WERI-Rb-1 (cell line): ENCODE results near the gene SMC1A.
"Not testable (repeated sequence)": the region's sequence is repeated elsewhere in the genome, so short reads cannot be mapped to it uniquely, and the experiment has no call there.

Experiments used
- DNase-seq: peaks from one replicate; pipeline ENCODE4 v3.0.0-alpha.2; 2020
- H3K27ac ChIP-seq: fragments of 250-450 bp; sonication (Bioruptor Pico); 2 replicates; pipeline ENCODE4 v1.5.1; 2020; ENCODE audit warnings: mild to moderate bottlenecking, moderate library complexity
- H3K27me3 ChIP-seq: fragments of 250-450 bp; sonication (Bioruptor Pico); 2 replicates; pipeline ENCODE4 v1.5.1; 2021; ENCODE audit warnings: mild to moderate bottlenecking, low read depth, moderate library complexity; ENCODE audit not compliant: insufficient read depth, severe bottlenecking
- H3K36me3 ChIP-seq: fragments of 250-450 bp; sonication (Bioruptor Pico); 2 replicates; pipeline ENCODE4 v1.5.1; 2020; ENCODE audit warnings: mild to moderate bottlenecking, moderate library complexity
- H3K4me3 ChIP-seq: 2 replicates; pipeline ENCODE4 v1.5.1; 2011; ENCODE audit warnings: low read depth, mild to moderate bottlenecking, control low read depth, low read length
- H3K9me3 ChIP-seq: fragments of 250-450 bp; sonication (Bioruptor Pico); 2 replicates; pipeline ENCODE4 v1.5.1; 2021; ENCODE audit warnings: mild to moderate bottlenecking, moderate library complexity; ENCODE audit not compliant: severe bottlenecking
- TF ChIP-seq, protein P1 (sequence below): IDR thresholded peaks from 2 replicates; pipeline ENCODE4 v1.5.1; 2011; ENCODE audit warnings: low read depth, mild to moderate bottlenecking, control low read depth, inconsistent platforms, low read length

Gene SMC1A

DNA sequence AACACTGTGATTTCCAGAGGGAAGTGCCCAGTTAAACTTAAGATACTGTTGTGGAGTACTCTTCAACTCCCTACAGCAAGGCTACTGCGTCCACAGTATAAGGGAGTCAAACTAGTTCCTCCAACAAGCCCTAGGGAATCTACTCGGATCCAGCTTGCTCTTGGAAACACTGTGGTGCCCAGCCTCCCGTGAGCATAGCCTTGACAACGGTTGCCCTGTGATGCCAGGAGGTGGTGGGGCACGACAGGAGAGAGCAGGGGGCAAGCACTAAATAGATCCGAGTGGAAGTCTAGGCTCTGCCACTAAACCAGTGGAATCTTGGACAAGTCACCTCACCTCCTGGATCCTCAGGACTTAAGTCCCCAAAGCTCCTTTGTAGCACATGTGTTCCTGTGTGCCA, 45.6 kb downstream of the SMC1A start:
- TF ChIP-seq, protein P1, sequence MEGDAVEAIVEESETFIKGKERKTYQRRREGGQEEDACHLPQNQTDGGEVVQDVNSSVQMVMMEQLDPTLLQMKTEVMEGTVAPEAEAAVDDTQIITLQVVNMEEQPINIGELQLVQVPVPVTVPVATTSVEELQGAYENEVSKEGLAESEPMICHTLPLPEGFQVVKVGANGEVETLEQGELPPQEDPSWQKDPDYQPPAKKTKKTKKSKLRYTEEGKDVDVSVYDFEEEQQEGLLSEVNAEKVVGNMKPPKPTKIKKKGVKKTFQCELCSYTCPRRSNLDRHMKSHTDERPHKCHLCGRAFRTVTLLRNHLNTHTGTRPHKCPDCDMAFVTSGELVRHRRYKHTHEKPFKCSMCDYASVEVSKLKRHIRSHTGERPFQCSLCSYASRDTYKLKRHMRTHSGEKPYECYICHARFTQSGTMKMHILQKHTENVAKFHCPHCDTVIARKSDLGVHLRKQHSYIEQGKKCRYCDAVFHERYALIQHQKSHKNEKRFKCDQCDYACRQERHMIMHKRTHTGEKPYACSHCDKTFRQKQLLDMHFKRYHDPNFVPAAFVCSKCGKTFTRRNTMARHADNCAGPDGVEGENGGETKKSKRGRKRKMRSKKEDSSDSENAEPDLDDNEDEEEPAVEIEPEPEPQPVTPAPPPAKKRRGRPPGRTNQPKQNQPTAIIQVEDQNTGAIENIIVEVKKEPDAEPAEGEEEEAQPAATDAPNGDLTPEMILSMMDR: no peak
- H3K4me3 ChIP-seq: no peak overlapping the region
- DNase-seq: peak; percentile 52
- H3K9me3 ChIP-seq: no peaks in the 10 kb centered on the region
- no peaks in the 10 kb centered on the region for H3K27me3 ChIP-seq
- peaks cover 50% of the 10 kb centered on the region for H3K36me3 ChIP-seq
- H3K27ac ChIP-seq: no peak overlapping the region

DNA sequence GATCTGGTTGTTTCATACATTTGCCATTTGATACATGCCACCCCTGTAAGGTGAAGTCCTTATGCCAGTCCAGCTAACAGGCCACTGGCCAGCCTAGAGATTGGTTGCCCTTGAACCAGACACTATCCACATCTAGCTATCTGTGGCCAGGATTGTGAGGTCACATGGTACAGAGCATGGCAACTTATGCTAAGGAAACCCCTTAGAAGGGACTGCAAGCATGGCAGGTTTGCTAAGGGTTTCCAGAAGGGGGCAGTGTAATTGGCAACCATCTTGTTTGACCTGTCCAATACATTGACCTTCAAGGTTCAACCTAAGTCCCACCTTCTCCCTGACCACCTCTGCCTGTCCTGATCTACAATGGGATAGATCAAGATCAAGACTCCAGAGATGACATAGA, 47.5 kb downstream of the SMC1A start:
- no peak overlapping the region for H3K27ac ChIP-seq
- H3K9me3 ChIP-seq: no peaks in the 10 kb centered on the region
- no peaks in the 10 kb centered on the region for H3K27me3 ChIP-seq
- no peak overlapping the region for H3K4me3 ChIP-seq
- H3K36me3 ChIP-seq: peaks cover 32% of the 10 kb centered on the region
- TF ChIP-seq, protein P1: peak; percentile 16; the same call in 1 of the 2 replicates
- no peak for DNase-seq

DNA sequence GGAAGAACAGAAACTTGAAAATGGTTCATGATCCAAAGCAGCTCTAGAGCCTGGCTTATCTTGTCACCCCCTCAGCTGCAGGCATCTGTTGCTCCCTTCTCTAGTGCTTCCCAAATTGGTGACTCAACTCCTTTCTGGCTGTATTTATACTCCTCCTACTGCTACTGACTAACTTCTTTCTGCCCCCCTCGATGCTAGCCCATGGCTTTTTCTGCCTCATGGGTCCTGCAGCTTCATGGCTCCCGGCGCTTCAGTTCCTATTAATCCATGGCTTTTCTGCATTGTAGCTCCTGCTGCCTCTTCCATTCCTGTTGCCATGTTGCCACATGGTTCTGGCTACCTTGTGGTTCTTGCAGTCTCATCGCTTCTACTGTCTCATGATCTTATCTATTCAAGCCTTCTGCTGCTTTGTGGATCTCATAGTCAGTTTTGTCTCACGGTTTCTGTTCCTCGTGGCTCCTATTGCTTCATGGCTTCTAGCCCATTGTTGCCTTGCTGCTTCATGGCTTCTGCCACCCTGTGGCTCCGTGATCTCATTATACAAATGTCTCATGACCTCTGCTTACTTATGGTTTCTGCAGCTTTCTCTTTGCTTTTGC, 48.1 kb downstream of the SMC1A start:
- no peaks in the 10 kb centered on the region for H3K27me3 ChIP-seq
- H3K9me3 ChIP-seq: no peaks in the 10 kb centered on the region
- DNase-seq: no peak
- H3K4me3 ChIP-seq: no peak overlapping the region
- TF ChIP-seq, protein P1: no peak
- no peak overlapping the region for H3K27ac ChIP-seq
- H3K36me3 ChIP-seq: peaks cover 26% of the 10 kb centered on the region

DNA sequence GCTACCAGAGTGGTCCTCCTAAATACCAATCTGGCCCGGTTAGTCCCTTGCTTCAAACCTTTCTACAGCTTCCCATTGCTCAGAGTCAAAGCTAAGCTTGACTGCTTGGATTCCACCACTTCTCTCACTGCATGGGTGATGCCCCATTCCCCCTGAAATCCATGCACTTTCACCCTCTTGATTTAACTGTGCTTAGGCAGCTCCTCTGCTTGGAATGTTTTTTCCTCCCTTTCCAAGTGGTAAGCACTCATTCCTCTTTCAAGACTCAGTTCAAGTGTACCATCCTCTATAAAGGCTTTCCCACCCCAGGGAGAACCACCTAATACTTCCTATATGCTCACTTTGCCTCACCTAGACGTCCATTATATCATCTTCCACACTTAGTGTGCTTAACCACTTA, 49.1 kb downstream of the SMC1A start:
- Histone ChIP-seq H3K4me3 (no peak overlapping the region), H3K9me3 (no peaks in the 10 kb centered on the region), H3K36me3 (peaks cover 16% of the 10 kb centered on the region), H3K27ac (no peak overlapping the region), H3K27me3 (no peaks in the 10 kb centered on the region)
- no peak for DNase-seq
- TF ChIP-seq, protein P1: no peak

DNA sequence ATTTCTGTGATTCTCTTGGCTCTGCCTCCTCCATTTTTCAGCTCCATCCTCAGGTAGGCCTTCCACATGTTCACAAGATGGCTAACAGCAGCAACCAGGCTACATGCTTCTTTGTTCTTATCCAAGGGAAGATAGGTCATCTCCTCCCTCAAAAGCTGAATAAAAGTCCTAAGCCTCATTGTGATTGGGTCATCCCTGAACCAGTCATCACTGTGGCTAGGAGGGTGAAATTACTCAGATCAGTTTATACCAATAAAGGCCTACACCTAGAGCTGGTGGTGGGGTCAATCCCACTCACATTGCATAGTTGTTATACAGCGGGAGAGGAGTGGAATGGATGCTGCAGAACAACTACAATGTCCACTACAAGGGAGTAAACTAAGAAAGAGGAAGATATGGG, 56.0 kb downstream of the SMC1A start:
- not testable (repeated sequence) for H3K27ac ChIP-seq, H3K4me3 ChIP-seq, DNase-seq, H3K9me3 ChIP-seq, H3K27me3 ChIP-seq, H3K36me3 ChIP-seq

DNA sequence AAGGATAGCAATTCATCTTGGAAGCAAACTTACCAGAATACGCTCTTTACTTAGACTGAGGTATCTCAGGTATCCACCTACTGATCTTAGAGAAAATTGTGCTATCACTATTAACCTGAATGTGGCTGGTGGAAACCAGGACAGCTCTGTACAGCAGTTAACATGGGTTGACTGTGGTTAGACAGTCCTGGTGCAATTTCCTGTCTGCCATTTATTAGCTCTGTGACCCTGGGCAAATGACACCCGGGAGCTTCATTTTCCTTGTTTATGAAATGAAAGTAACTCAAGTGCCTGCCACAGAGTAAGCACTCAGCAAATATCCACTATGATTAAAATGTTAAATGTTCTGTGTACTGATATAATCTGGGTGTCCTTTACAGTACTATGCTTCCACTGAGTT, 60.0 kb downstream of the SMC1A start:
- no peaks in the 10 kb centered on the region for H3K27me3 ChIP-seq
- H3K27ac ChIP-seq: no peak overlapping the region
- H3K9me3 ChIP-seq: no peaks in the 10 kb centered on the region
- H3K36me3 ChIP-seq: no peaks in the 10 kb centered on the region
- H3K4me3 ChIP-seq: no peak overlapping the region
- TF ChIP-seq, protein P1: no peak
- DNase-seq: no peak
